H1 (cell line): ENCODE measurements around the gene CCDC9B. TPM values are rescaled to one million over a fixed set of nuclear protein-coding genes. Genes with fewer than 3 reads are reported as not detected.

Experiments used
- POU5F1 ChIP-seq: IDR thresholded peaks from 2 replicates; pipeline ENCODE4 v1.6.1; 2011; ENCODE audit warnings: low read depth, mild to moderate bottlenecking, low read length, moderate library complexity
- polyA plus RNA-seq, 7 experiments: library from polyadenylated mRNA; depleted of rRNA in 3 of 7; stranded (reverse) in 5 of 7; unstranded in 2 of 7; fragments of >200 nt in 5 of 7; fragments of 200-250 nt in 2 of 7; gene quantifications; 1 replicate in 5 of 7; 2 replicates in 1 of 7; 4 replicates in 1 of 7; pipeline versions ENCODE4 v1.2.1 to v1.2.3, GENCODE V29; 2011 to 2013; ENCODE audit warnings: missing spikeins in 2 of 7, mixed read lengths in 2 of 7
- total RNA-seq: library from RNA; stranded (reverse); fragmentation: NEBNext Ultra II Directional; extraction: Animal tissue kit (Norgen Biotek cat#: 25700); gene quantifications from 2 replicates; pipeline ENCODE4 v1.2.1, GENCODE V29; 2021
- TF ChIP-seq, protein P1 (sequence below): IDR thresholded peaks from 2 replicates; pipeline ENCODE4 v1.6.1; 2011; ENCODE audit warnings: low read depth, mild to moderate bottlenecking, low read length; ENCODE audit not compliant: insufficient read depth
- TF ChIP-seq, protein P2 (sequence below): IDR thresholded peaks from 2 replicates; pipeline ENCODE4 v1.6.1; 2012; ENCODE audit warnings: inconsistent platforms

Gene CCDC9B
- total and polyA plus RNA-seq, 2 of the 8 experiments (the other 6 are each of a cell fraction or from before 2014, with no cell fraction given): 0.45 to 0.78 TPM

DNA sequence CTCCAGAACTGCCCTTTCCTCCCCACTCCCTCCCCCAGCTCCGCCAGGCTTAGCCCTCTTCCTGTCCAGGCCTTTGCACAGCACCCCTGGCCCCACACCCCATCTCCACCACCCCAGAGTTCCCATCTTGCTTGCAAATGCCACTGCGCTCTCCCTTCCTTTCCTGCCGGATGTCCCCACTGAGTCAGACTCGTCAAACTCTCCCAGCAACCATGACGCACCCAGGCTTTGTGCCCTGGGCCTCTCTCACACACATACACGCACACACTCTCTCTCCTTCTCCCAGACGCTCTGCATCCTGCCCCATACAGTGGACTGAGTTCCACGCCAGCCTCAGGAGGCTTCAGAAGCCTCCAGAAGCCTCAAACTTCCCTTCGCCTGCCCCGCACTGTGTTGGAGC, 2.8 kb upstream of the CCDC9B start (continued):
- TF ChIP-seq, protein P1, sequence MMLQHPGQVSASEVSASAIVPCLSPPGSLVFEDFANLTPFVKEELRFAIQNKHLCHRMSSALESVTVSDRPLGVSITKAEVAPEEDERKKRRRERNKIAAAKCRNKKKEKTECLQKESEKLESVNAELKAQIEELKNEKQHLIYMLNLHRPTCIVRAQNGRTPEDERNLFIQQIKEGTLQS: no peak
- TF ChIP-seq, protein P2, sequence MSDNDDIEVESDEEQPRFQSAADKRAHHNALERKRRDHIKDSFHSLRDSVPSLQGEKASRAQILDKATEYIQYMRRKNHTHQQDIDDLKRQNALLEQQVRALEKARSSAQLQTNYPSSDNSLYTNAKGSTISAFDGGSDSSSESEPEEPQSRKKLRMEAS: no peak
- no peak for TF ChIP-seq POU5F1
- TF ChIP-seq, all 59 proteins: peak for 0
